GM21390 (cell line): ENCODE results near the gene CTSO.
"Not testable (repeated sequence)": the region's sequence is repeated elsewhere in the genome, so short reads cannot be mapped to it uniquely, and the experiment has no call there.

Source experiments
- ATAC-seq: cut with Tn5 transposase; IDR thresholded peaks from one replicate; pipeline ENCODE4 v1.9.1; 2021; ENCODE audit not compliant: unreplicated experiment

Gene CTSO

GRCh38 chr4:155956461-155956860 is 2.8 kb upstream of the CTSO start:
- no peak for ATAC-seq

- ATAC-seq, result no peak
These were observed 1.3 kb upstream of the CTSO start for GRCh38 chr4:155954939-155955338.

- ATAC-seq, result no peak
These were observed 536 bp upstream of the CTSO start for GRCh38 chr4:155954118-155954685.

- ATAC-seq, result no peak
These were observed 1.2 kb downstream of the CTSO start for GRCh38 chr4:155952501-155952901.

- no peak for ATAC-seq
These were observed 3.2 kb downstream of the CTSO start for GRCh38 chr4:155950461-155950860.

- no peak for ATAC-seq
These were observed 5.1 kb downstream of the CTSO start for GRCh38 chr4:155948541-155948940.

- ATAC-seq, result no peak
These were observed 7.2 kb downstream of the CTSO start for GRCh38 chr4:155946486-155946885.

- no peak for ATAC-seq
These were observed 9.2 kb downstream of the CTSO start for GRCh38 chr4:155944516-155944915.

GRCh38 chr4:155943605-155944291 is 9.9 kb downstream of the CTSO start:
- ATAC-seq, result no peak

GRCh38 chr4:155941820-155942219 is 11.8 kb downstream of the CTSO start:
- ATAC-seq, result no peak

GRCh38 chr4:155941085-155941790 is 12.4 kb downstream of the CTSO start:
- no peak for ATAC-seq

- no peak for ATAC-seq
These were observed 18.2 kb downstream of the CTSO start for GRCh38 chr4:155935389-155935986.

- ATAC-seq, result not testable (repeated sequence)
These were observed 19.0 kb downstream of the CTSO start for GRCh38 chr4:155934634-155935033.

- no peak for ATAC-seq
These were observed 22.0 kb downstream of the CTSO start for GRCh38 chr4:155931634-155932033.

- no peak for ATAC-seq
These were observed 23.3 kb downstream of the CTSO start for GRCh38 chr4:155930330-155930729.

GRCh38 chr4:155929833-155930232 is 23.8 kb downstream of the CTSO start:
- no peak for ATAC-seq

- no peak for ATAC-seq
These were observed 29.0 kb downstream of the CTSO start for GRCh38 chr4:155924637-155925036.

- ATAC-seq, result no peak
These were observed 32.1 kb downstream of the CTSO start for GRCh38 chr4:155921597-155921996.

GRCh38 chr4:155914782-155915181 is 38.9 kb downstream of the CTSO start:
- ATAC-seq, result no peak

GRCh38 chr4:155911905-155912304 is 41.8 kb downstream of the CTSO start:
- no peak for ATAC-seq

- ATAC-seq, result no peak
These were observed 43.9 kb downstream of the CTSO start for GRCh38 chr4:155909615-155910226.
